GM18502 (cell line): ENCODE measurements around the gene RACK1.
A peak's percentile ranks its signal among the peaks of the same experiment; 100 is the strongest.

Experiments
- ATAC-seq: cut with Tn5 transposase; IDR thresholded peaks from one replicate; pipeline ENCODE4 v1.9.1; 2021; ENCODE audit warnings: mild to moderate bottlenecking; ENCODE audit not compliant: unreplicated experiment, poor library complexity

RACK1 gene

DNA sequence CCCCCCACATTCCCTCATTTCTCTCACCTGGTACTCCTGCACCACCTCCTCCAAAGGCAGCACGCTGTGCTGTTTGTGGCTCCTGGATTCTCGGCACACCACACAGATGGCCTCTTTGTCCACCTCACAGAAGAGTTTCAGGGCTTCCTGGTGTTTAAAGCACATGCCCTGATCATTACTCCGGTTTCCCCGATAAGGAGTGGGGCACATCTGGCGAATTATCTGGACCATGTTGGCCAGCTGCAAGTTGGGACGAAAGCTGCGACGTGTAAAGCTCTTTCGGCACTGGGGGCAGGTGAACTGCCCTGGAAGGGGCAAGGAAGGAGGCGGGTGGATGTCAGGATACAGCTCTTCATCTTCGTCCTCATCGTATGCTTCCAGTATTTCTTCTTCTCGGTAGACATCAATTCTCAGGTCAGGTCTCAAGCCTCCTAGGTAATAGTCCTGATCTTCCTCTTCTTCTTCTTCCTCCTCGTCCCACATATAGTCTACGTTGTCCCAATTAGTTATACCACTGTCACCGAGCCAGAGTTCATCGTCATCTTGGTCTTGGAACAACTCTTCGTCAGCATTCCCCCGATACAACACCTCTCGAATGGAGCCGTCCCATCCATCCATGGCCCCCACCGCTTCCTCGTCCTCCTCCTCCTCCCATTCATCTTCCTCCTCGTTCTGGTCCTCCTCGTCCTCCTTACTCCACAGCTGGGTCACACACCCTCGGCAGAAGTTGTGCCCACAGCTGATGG lies 16.4 kb upstream of the RACK1 start:
- no peak for ATAC-seq

DNA sequence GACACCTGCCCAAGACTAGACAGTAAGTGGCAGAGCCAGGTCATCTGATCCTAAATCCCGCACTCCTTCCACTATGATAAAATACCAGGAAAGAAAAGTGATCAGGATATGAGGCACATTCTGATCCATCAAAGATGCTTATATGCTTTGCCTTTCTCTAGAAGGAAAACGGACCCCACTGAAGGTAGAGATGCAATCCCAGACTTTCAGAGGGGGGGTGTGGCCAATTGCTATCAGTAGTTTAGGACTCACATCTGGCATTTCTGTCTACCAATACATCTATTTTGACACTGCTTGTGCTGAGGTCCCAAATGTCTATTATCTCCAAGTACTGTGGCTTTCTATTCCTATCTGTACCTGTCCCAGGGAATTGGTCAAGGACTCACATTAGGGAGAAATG lies 15.6 kb upstream of the RACK1 start:
- ATAC-seq = no peak

DNA sequence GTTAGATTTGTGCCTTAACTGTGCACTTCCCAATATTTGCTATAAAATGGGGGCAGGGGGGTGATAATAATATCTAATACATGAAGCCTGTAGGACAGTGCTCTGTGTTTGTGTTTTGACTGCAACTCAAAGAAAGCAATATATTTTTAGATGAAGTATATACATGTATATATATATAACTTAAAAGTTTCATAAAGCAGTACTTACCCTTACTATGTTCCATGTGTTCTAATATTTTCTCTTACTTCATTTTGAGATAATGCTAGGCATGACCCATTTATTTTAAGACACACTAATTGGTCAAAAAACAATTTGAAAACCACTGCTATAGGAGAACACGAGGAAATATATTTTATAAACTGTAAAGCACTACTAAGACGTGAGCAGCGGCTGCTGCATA lies 14.9 kb upstream of the RACK1 start:
- ATAC-seq = no peak

- no peak for ATAC-seq
These were observed 12.3 kb upstream of the RACK1 start for GRCh38 chr5:181255836-181256578.

- no peak for ATAC-seq
These were observed 11.6 kb upstream of the RACK1 start for GRCh38 chr5:181255276-181255675.

GRCh38 chr5:181248277-181248676 lies 4.6 kb upstream of the RACK1 start:
- no peak for ATAC-seq

- ATAC-seq = peak; percentile 49
These were observed 2.8 kb upstream of the RACK1 start for GRCh38 chr5:181246276-181247049.

- ATAC-seq = peak; percentile 7
These were observed 1.9 kb upstream of the RACK1 start for GRCh38 chr5:181245427-181246275.

GRCh38 chr5:181243018-181243563 lies 615 bp downstream of the RACK1 start:
- ATAC-seq = no peak

DNA sequence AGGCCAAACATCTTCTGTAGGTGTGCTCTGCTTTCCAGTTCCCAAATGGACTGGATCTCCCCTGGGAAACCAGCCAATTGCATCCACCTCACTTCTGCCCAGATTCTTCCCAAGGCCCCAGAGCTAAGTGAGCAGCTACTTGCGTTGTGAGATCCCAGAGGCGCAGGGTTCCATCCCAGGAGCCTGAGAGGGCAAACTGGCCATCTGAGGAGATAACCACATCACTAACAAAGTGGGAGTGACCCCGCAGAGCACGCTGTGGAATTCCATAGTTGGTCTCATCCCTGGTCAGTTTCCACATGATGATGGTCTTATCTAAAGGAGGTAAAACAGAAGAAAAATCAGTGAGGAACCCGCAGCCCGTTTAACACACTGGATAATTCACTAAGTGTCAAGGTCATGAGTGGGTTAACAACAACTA lies 1.7 kb downstream of the RACK1 start:
- ATAC-seq = no peak

GRCh38 chr5:181241393-181241975 lies 2.2 kb downstream of the RACK1 start:
- ATAC-seq = no peak

DNA sequence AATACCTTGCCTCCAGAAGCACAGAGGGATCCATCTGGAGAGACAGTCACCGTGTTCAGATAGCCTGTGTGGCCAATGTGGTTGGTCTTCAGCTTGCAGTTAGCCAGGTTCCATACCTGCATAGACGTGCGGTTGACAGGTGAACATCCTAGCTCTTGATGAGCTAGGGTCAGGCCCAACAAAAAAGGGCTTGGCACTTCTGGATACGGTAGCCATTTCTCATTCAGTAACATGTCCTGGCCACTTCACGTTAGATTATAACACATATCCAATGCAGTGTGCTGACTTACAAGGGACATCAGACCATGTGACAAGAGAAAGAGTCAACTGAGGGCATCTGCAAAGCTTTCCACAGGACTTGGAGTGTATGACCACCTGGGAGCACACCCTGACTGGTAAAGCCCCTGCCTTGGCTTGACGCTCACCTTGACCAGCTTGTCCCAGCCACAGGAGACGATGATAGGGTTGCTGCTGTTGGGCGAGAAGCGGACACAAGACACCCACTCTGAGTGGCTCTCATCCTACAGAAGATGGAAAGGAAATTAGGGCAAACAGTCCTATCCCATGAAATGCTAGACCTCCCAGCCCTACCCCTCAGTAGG lies 4.5 kb downstream of the RACK1 start:
- ATAC-seq = no peak

DNA sequence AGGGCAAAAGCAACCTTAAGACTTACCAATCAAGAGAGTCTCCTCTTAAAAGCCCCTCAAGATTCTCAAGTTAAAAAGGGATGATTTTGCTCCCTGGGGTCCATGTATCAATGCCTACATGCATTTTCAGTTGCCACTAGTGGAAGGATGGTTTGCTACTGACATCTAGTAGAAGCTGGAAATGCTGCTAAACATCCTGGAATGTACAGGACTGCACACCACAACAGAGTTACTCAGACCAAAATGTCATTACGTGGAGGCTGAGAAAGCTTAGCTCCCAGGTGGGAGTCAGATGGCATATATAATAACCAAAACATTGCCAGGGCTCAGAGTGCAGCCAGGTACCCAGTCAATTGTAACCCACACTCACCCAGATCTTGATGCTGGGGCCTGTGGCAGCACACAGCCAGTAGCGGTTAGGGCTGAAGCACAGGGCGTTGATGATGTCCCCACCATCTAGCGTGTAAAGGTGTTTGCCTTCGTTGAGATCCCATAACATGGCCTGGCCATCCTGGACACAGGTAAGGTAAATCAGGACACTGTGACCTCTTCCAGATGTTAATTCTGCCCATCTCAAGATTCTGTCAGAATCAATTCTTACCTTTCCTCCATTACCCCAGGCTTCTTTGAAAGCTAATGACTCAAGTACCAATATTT lies 5.8 kb downstream of the RACK1 start:
- no peak for ATAC-seq

- no peak for ATAC-seq
These were observed 6.6 kb downstream of the RACK1 start for GRCh38 chr5:181236954-181237641.

GRCh38 chr5:181236471-181236870 lies 7.2 kb downstream of the RACK1 start:
- no peak for ATAC-seq

GRCh38 chr5:181235689-181236366 lies 7.9 kb downstream of the RACK1 start:
- no peak for ATAC-seq

DNA sequence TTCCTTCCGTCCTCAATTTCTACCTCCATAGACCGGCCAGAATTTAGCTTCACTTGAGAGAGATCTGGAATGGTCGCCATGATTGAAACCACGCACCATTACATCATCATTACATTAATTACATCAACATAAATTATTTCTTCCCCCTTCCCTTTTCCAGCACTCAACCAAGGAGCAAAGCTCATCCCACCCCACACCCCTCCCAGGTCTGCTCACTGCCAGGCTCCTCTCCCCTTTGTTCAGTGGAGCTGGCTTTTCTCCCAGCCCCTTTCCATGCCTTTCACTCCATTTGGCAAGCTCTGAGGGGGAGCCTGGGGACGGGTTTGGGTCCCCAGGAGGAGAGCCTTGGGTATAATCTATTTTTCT lies 8.4 kb downstream of the RACK1 start:
- no peak for ATAC-seq
